ENCODE results near the gene RTL10.
A peak's percentile ranks its signal among the peaks of the same experiment; 100 is the strongest.

The RTL10 gene

DNA sequence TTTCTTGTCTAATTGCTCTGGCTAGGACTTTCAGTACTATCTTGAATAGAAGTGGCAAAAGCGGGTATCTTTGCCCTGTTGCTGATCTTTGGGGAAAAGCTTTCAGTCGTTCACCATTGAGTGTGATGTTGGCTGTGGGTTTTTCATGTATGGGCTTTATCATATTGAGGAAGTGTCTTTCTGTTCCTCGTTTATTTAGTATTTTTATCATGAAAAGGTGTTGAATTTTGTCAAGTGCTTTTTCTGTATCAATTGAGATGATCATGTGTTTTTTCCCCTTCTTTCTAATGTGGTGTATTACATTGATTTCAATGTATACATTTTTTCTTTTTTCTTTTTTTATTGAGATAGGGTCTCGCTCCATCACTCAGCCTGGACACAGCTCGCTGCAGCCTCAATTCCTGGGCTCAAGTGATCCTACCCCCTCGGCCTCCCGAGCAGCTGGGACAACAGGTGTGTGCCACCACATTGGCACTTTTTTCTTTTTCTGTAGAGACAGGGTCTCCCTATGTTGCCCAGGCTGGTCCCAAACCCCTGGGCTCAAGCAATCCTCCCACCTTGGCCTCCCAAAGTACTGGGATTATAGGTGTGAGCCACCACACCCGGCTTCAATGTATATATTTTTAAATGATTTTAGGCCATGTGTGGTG lies 5.3 kb upstream of the RTL10 start:
- DNase-seq: no peak

GRCh38 chr22:19857382-19857781 lies 2.7 kb upstream of the RTL10 start:
- DNase-seq: no peak

- DNase-seq: peak; percentile 83
These were observed 1.1 kb upstream of the RTL10 start for GRCh38 chr22:19855504-19856409.

- DNase-seq: no peak
These were observed 546 bp downstream of the RTL10 start for GRCh38 chr22:19853879-19854777.

GRCh38 chr22:19853058-19853878 lies 1.4 kb downstream of the RTL10 start:
- DNase-seq: no peak

GRCh38 chr22:19852177-19852781 lies 2.4 kb downstream of the RTL10 start:
- DNase-seq: no peak

- DNase-seq: no peak
These were observed 3.1 kb downstream of the RTL10 start for GRCh38 chr22:19851291-19852176.

DNA sequence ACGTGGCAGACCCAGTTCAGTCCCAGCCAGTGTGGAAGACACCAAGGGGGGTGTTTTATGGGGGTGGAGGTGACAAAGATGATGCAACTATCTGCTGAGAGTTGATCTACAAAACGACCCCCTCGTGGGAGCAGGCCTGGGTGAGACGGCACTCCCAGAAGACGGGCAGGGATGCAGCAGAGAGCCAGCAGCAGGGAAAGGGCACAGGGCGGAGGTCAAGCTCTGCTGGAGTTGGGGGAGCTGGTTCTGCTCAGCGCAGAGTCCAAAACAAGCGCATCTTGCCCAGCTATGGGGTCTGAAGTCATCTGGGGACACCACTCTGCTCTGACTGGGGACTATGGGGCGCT lies 3.9 kb downstream of the RTL10 start:
- no peak for DNase-seq

- DNase-seq: no peak
These were observed 4.6 kb downstream of the RTL10 start for GRCh38 chr22:19849835-19850762.

GRCh38 chr22:19848298-19849224 lies 6.1 kb downstream of the RTL10 start:
- DNase-seq: no peak

DNA sequence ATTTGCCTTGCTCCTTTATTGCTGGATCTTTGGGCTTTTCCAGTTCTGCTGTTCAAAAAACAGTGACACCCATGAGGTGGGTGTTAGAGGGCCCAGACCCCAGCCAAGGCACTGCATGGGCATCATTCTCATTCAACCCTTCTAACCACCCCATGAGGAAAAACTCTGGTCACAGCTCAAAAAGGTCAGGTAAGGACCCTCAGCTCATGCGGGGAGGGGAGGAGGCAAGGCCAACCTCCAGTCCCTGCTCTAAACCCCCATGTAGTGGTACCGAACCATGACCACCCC lies 7.4 kb downstream of the RTL10 start:
- DNase-seq: no peak

DNA sequence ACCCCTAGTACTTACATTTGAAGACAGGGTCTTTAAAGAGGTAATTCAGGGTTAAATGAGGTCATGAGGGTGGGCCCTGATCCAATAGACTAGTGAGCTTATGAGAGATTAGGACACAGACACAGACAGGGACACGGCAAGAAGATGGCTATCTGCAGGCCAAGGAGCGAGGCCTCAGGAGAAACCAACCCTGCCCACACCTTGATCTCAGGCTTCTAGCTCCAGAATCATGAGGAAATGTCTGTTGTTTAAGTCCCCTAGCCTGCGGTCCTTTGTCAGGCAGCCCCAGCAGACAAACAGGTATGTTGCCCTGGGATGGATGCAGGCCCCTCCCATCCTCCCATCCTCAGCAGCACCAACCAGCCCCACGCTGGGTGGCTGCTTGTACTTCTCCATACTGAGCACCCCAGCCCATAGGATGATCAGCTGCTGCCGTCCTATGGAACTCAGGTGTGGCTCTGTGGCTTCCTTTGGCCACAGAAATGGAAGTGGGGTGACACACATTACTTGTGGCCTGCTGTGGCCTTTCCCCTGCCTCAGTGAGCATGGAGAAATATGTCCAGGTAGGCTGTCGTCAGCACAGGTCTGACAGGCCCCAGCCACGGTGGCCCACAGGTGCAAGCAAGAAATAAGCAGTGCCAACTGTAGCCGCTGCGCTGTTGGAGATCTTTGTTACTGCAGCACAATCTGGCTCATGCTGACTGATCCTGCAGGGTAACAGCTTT lies 7.9 kb downstream of the RTL10 start:
- no peak for DNase-seq

- no peak for DNase-seq
These were observed 9.5 kb downstream of the RTL10 start for GRCh38 chr22:19845054-19845722.

DNA sequence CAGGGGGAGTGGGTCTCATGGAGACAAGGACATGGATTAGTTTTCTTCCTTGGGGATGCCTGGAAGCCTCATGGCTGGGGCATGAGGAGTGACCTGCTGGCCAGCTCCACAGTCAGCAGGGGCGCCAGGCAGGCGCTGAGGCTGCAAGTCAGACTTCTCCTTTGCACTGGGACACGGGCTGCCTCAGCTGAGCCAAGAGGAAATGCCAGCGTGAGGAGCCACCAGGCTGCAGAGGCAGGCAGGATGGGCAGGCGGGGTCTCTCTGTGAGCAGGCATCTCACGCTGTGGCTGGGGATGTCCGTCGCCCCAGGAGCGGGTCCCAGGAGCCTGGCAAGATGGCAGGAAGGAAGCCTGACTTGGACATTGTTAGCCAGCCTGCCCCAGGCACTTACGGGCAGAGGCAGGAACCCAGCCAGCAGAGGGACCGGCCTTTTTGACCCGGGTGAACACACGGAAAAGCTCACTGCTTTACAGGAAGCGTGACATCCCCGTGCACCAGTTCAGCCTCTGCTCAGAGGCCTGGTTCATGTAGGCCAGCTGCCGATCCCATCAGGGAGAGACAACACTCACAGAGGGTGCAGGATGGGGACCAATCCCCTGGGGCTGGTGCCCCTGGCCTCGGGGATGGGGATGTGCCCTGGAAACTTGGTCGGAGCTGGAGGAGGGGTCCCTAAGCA lies 10.2 kb downstream of the RTL10 start:
- no peak for DNase-seq

DNA sequence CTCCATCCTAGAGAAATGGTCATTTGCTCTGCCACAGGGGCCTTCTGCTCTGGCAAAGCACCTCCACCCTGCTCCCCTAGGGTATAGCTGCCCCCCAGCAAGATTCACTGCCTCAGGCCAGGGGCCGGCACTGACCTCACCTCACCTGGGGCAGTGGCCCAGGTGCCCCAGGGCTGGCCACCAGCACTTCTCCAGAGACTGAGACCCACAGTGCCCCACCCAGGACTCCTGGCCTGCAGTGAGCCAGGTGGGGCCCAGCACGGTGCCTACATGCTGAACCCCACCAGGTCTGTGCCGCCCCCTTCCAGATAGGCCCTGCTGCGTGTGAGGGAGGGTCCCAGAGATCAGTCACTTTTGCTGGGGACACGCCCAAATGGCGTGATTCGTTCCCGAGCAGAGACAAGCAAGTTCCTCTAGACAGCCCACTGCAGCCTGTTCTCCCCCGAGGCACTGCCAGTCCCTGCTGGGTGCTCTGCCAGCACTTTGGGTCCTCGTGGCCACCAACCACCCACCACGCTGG lies 10.8 kb downstream of the RTL10 start:
- DNase-seq: no peak

DNA sequence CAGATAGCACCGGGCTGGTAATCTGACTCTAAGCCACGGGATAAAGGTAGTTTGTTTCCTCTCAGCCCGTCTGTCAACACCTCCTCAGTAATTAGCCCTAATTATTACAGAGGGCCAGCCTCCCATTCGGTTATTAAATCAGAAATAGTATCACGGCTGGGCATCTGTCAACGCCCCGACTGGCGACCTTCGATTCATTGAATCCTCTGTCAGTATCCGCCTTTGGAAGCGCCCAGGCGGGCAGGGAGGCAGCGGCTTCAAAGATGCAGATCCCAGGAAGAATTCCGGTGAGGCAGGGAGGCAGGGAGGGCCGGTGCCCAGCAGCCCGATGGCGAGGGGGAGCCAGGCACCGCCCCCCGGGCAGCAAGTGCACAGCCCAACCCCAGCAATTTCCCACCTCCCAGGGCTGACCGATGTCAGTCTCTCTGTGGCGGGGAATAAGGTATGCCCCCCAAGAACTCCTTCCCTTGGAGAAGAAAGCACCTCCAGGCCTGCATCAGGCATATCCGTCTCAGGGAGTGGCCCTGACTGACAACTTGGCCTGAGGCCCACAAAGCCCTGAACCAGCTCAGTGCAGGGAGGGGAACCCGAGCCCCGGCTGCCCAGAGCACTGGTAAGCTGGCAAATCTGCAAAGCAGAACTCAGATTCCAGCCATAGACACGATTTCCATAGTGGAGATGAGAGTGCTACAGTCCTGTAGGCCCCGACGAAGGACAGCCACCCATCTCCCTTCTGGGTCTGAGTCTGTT lies 11.4 kb downstream of the RTL10 start:
- DNase-seq: no peak

Data from stimulated activated CD4-positive, alpha-beta T cell treated with anti-CD3 and anti-CD28 coated beads, Interleukin-1b, Interleukin-23, amount 100 ng/mL, for 48 hours (primary cell).